ENCODE measurements around the gene RASSF8. TPM values are rescaled to one million over a fixed set of nuclear protein-coding genes. Genes with fewer than 3 reads are reported as not detected.

Gene RASSF8
- total and polyA plus RNA-seq, 2 of the 8 experiments (the other 6 are each of a cell fraction or from before 2014, with no cell fraction given), result 6.4 to 46.7 TPM

- H4K5ac ChIP-seq (ENCODE audit: insufficient read length, low read depth, low read length), result no peak overlapping the region
- no peak overlapping the region for H2AFZ ChIP-seq (ENCODE audit: low read length)
- no peaks in the 10 kb centered on the region for H3K79me1 ChIP-seq (ENCODE audit: low read depth, low read length)
- no peak overlapping the region for H2BK120ac ChIP-seq (replicated peaks; ENCODE audit: low read depth, low read length)
- no peak overlapping the region for H3K4ac ChIP-seq (replicated peaks; ENCODE audit: insufficient read length, low read depth, low read length)
- H3K23ac ChIP-seq (ENCODE audit: insufficient read length), result no peak overlapping the region
- no peak overlapping the region for H3K56ac ChIP-seq (replicated peaks; ENCODE audit: insufficient read length, low read depth, low read length)
- no peaks in the 10 kb centered on the region for H3K27me3 ChIP-seq (replicated peaks in 1 of 4; ENCODE audit: control insufficient read depth in 3 of 4, extremely low read depth in 1 of 4, insufficient read depth in 3 of 4, low read length in 3 of 4)
- H3K9ac ChIP-seq (replicated peaks in 1 of 4; ENCODE audit: extremely low read depth in 1 of 4, low read depth in 3 of 4, low read length in 3 of 4), result no peak overlapping the region
- DNase-seq (ENCODE audit: low read depth in 1 of 2, low spot score in 2 of 2) (no peak), FAIRE-seq (no peak)
- 100% methylated on average over 1 of the region's 1 CpG; no CpG with 5 or more reads in 1 of the 2 experiments for WGBS, 2 experiments (ENCODE audit: extremely low coverage in 1 of 2, insufficient coverage in 1 of 2, insufficient read length in 1 of 2, insufficient replicate concordance in 2 of 2, low coverage in 1 of 2, low lambda C conversion rate in 2 of 2, missing lambda C conversion rate in 1 of 2)
- H4K91ac ChIP-seq (replicated peaks; ENCODE audit: insufficient read length, low read length), result no peak overlapping the region
- H2BK5ac ChIP-seq (ENCODE audit: low read depth, low read length), result no peak overlapping the region
- H3K9me3 ChIP-seq (ENCODE audit: insufficient read depth in 2 of 2, low read depth in 1 of 2, low read length in 1 of 2), result no peaks in the 10 kb centered on the region
- H4K20me1 ChIP-seq (replicated peaks in 1 of 2; ENCODE audit: control insufficient read depth in 1 of 2, insufficient read depth in 2 of 2, low read length in 2 of 2), result no peaks in the 10 kb centered on the region
- H3K36me3 ChIP-seq (ENCODE audit: control insufficient read depth in 2 of 4, insufficient read depth in 4 of 4, low read length in 3 of 4), result no peaks in the 10 kb centered on the region
- no peaks in the 10 kb centered on the region for H3K79me2 ChIP-seq (ENCODE audit: control insufficient read depth in 1 of 2, insufficient read depth in 2 of 2, low read length in 2 of 2)
- H3K4me1 ChIP-seq (replicated peaks in 1 of 4; ENCODE audit: control insufficient read depth in 3 of 4, insufficient read depth in 4 of 4, low read length in 3 of 4), result no peaks in the 10 kb centered on the region
- H2BK20ac ChIP-seq (ENCODE audit: low read length), result no peak overlapping the region
- no peak overlapping the region for H3K27ac ChIP-seq (ENCODE audit: low read depth, low read length)
- no peak overlapping the region for H4K8ac ChIP-seq (ENCODE audit: extremely low read depth, insufficient read depth, low read length)
- no peak overlapping the region for H3K4me2 ChIP-seq (ENCODE audit: insufficient read depth in 1 of 2, low read depth in 2 of 2, low read length in 2 of 2)
- H3K23me2 ChIP-seq (ENCODE audit: low read depth, low read length), result no peaks in the 10 kb centered on the region
- TF ChIP-seq CHD1 (IDR thresholded peaks at IDR 0.05; ENCODE audit: low read depth, low read length), result no peak
- no peak for TF ChIP-seq NANOG (IDR thresholded peaks at IDR 0.05; ENCODE audit: insufficient read depth, low read depth, low read length, poor library complexity, severe bottlenecking)
- no peak for TF ChIP-seq SP1 (IDR thresholded peaks at IDR 0.05; ENCODE audit: low read depth, low read length)
- TF ChIP-seq SP4 (IDR thresholded peaks at IDR 0.05; ENCODE audit: low read length), result no peak
- TF ChIP-seq RNF2 (IDR thresholded peaks at IDR 0.05; ENCODE audit: borderline replicate concordance, low read depth, low read length, missing control alignments, poor library complexity, severe bottlenecking), result no peak
- no peak for TF ChIP-seq CBX8 (IDR thresholded peaks at IDR 0.05; ENCODE audit: borderline replicate concordance, low read depth, low read length)
- no peak for TF ChIP-seq CHD2 (IDR thresholded peaks at IDR 0.05; ENCODE audit: low read length)
- H3K14ac ChIP-seq (ENCODE audit: insufficient read length), result no peak overlapping the region
- ChIA-PET CTCF (ENCODE audit: partially characterized antibody) (interaction anchor here (1.0 kb wide), 1 partner anchor 11 kb away, joined by 3 read pairs; no protein-coding TSS in a partner anchor), POLR2A (ENCODE audit: partially characterized antibody) (no interaction called here)
- no peak overlapping the region for H3K18ac ChIP-seq (ENCODE audit: extremely low read depth, low read length)
- no peak overlapping the region for H2BK15ac ChIP-seq (ENCODE audit: low read length)
- H2AK5ac ChIP-seq (ENCODE audit: low read depth, low read length), result no peak overlapping the region
- H3K4me3 ChIP-seq (ENCODE audit: extremely low read depth in 1 of 4, insufficient read depth in 2 of 4, low read depth in 3 of 4, low read length in 4 of 4), result no peak overlapping the region
- no peak overlapping the region for H2BK12ac ChIP-seq (ENCODE audit: low read depth, low read length)
Measured at GRCh38 chr12:25940886-25941285, 17.6 kb upstream of the RASSF8 start.
